HG03025 (cell line): Measurements from ENCODE around the gene RND3.

ENCODE experiments used
- ATAC-seq: cut with Tn5 transposase; IDR thresholded peaks from one replicate; pipeline ENCODE4 v1.9.1; 2021; ENCODE audit warnings: mild to moderate bottlenecking, moderate library complexity; ENCODE audit not compliant: unreplicated experiment, low FRiP score

RND3 gene

DNA sequence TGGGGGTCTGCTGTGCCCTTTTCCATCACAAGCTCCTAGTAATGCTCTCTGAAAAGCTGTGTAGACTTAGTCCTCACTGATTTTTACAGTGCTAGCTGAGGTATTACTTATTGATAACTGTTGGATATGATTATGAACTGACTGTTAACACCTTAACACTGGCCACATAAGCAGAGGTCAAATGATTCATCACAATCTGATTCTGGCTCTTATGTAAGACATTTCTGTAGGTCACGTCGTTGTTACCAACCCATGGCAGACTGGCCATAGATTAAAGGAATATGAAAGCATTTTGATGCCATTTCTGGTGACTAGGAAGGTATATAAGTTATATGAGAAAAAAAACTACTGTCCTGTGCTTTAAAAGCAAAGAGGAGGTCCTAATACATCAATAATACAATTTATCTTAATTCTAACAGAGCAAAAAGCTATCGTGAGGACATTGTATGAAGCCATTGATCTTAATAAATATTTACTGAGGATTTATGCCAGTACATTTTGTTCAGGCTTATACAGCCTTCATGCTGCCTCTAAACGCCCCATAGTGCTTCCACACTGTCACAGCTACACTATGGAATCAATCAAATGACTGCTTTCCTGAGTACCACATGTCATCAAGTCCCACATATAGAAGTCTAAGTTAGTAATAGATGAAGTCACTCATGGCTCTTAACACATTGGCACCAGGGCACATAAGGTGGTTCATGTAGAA is 6.9 kb upstream of the RND3 start:
- ATAC-seq: no peak

DNA sequence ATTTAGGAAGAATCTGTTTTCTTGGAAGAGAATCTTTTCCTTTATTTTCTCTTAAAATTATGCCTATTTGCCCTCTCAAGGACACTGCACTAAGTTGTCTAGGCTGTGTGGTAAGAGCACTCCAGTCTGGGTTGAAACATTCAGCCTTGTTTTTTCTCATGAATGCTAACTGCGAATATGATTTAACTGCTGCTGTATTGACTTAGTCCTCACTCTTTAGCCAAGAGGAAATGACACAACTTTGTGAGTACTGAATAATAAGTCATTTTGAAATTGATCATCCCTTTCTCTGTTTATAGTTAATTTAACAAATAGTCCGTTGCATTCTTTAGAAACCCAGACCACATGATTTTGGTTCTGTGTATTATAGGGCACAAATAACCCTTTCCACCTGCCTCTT is 4.5 kb upstream of the RND3 start:
- no peak for ATAC-seq

DNA sequence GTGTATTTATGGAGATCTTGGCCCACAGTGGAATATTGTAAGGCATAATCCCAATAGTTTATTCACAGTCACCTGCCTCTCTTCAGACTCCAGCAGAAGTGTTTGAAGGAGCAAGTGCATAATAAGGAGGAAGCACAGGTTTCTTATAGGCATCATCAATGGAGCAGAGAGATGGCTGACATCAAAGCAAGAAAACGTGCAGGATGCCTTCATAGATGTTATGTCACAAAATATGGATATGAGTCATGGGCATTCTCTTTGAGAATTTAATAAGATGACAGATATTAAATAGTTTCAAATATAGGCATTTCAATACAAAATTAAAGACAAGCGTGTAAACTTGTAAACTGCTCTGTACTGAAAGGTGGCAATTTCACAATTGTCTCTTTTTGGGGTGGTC is 4.0 kb upstream of the RND3 start:
- ATAC-seq: no peak

DNA sequence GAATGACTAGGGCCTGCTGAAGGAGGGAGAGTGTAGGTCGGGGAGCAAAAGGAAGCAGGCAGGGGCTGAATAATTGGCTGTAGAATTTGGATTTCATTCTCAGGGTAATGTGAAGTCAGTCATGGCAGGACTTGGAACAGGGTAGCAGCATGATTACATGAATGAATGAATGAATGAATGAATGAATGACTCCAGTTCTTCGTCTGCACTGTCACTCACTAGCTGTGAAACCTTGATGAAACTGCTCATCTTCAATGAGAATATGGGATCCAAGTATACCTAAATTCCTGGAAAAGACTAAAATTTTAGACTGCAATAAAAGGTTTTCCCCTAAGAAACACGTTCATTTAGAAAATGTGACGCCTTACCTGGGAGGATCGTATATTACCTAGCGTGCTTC is 3.0 kb upstream of the RND3 start:
- no peak for ATAC-seq

DNA sequence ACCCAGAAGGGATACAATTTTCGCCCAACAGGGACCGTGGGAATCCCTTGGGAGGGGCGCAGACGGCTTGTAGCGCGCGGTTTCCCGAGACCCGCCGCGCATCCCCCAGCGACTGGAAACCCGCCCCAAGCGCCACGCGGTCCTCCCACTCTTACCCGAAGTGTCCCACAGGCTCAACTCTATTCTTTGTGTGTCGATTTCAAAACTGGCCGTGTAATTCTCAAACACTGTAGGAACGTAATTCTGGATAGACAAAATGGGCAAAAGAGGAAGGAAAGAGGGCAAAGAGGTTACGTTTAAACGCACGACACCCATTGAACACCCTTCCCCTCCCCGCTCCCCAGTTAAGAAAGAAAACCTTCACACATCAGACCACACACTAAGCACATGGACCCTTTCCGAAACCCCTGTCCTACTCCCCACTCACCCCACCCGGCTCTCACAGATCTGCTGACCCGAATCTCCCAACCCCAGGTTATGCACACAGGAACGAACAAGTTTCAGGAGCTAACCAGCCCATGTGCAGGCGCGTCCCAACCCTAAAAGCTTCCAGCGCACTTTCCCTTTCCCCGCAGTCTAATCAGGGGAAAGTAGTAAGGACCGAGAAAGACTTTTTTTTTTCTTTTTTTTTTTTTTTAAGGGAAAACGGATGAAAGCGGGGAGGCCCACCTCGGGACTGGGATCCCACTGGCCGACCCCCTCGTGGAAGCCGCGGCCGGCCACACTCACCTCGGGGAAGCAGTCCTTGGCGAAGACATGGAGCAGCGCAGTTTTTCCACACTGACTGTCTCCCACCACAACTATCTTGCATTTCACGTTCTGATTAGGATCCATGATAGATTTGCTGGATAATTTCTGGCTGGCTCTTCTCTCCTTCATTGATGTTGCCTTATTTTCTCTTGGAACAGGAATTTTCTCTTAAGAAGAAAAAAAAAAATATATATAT is 655 bp downstream of the RND3 start:
- ATAC-seq: no peak

DNA sequence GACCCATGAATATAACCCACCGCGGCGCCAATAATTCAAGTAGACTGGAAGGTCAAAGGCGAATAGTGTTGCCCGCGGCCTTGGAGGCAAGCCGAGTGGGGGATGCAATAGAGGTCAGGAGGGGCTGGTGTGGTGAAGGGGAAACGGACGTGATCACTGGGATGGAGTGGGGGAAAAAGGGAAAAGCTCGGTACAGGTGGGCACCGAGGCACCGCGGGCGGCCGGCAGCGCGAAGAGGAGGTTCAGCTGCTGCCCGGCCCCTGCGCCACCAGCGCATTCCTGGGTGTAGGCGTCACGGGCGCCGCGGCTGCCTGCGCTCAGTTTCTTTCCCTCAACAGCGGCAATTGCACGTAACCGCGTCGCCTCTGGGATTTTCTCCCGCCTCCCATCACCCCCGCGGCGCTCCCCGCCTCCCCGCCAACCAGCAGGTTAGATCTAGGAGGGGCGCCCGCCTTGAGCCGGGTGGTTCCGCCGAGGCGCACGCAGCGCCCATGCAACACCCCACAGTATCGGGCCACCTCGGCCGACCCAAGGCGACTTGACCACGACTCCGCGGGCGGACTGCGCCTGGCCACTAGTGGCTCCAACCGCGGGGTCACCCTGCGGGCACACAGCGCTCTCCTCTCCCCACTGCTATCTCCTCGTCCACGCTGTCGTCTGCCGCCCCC is 1.5 kb downstream of the RND3 start:
- ATAC-seq: no peak

DNA sequence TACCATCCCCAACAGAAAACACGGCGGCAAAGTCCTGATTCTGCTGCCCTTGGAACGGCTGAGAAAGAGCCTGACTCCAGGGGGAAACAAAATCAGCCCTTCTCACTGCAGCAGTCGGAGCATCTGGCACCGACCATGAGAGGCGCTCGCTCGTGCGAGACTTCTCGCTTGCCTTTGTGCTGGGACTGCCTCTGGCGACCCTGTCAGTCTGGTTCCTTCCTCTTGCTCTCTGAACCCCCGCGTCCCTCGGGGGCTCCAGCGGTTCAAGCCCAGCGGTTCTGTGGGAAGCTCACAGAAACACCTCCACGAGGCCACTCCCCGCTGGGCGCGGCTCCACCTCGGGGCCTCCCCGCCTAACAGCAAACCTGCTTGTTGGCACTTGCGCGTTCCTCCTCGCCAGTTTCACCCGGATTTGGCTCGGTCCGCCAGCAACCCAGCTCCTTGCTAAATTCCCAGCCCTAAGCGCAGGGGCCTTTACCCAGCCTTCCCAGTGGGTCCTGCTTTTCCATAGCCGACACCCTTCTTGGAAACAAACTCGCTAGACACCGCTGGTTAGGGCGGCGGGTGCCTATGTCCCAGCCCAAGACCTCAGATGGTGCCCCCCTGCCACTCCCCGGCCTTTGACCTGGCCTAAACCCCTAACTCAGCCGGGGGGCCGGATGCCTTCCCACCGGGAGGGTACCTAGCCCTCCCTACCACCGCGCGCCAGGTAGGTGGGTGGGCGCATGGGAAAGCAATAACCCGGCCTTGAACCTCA is 2.2 kb downstream of the RND3 start:
- ATAC-seq: no peak

DNA sequence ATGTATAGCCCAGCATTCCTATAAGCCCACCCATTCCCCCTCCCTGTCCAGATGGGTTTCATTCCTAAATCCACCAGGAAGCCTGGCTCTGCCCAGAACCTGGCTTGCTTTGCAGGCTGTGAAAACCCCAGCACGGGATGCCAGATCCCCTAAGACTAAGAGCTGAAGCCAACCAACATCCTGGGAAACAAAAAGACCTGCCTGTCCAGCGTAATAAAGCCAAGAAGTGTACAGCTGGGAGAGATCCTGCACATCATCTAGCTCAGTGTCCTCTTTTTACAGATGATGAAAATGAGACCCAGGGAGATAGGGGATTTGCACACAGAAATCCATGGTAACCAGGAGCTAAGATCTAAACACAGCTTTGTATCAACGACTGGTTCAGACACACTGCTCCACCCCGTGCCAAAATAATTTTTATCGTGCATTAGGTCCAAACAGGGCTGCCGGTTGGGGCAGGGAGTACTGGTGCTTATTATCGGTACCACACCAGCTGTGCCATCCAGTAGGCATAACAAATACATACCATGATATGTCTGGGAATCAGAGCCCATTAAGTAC is 2.9 kb downstream of the RND3 start:
- no peak for ATAC-seq

DNA sequence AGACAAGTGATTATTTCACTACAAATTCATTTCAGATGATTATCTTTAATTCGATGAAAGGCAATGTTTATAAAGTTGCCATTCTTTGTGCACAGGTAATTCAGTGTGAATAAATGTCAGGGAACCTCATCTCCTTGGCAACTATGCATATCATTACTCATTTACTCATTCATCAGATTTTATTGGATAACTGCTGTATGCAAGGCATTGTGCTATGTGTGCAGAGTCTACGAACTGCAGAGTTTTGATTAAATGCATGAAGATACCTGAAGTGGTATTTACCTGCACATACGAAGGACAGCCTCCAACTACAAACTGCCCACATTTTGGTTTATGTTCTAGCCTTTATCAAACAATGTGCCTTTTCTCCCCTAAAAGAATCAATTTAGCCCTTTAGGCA is 3.5 kb downstream of the RND3 start:
- ATAC-seq: no peak

DNA sequence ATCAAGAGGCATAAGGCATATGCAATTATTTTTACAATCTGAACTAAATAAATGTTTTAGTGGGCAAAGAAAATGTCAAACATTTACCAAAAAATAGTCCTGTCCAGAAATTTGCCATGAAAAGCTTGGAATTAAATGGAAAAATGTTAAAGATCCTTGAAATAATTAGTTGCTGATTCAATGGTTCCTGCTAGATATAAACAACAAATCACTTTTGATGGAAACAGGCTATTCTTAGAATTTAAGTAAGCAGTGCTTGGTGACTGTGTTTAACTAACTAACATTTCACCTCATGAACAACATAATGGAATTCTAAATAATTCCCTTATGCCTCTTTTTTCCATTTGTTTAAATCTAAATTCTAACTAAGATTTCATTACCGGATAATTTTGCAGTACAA is 3.9 kb downstream of the RND3 start:
- no peak for ATAC-seq

DNA sequence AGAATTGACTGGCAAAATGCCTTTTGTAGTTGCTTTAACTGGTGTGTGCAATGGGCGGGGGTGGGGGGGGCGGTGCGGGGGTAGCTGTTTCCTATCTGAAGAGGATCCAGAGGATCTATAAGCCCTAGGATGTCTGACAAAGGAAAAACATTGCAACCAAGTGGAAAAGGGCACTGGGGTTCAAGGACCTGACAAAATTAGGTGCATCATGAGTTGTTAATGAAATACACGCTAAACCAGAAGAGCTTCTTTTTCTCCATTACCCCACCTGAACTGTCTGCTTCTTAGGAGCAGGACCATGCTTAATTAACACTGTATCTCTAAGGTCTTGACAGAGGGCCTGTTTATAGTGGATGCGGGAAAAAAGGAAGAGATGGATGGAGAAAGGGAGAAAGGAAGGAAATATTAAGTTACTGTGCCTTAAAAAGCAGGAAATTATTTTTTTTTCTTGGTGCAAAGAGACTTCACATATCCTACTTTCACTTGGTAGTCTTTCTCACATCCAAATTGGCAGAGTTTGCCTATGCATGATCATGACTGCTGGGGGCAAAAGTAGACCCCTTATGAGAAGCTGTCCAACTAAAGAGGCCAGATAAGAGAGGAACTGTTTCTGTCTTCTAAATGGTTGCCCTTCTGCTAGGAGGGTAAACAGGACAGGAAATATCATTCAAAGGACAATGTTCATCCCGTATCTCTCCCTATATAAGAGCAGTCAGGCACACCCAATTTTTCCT is 4.6 kb downstream of the RND3 start:
- no peak for ATAC-seq

DNA sequence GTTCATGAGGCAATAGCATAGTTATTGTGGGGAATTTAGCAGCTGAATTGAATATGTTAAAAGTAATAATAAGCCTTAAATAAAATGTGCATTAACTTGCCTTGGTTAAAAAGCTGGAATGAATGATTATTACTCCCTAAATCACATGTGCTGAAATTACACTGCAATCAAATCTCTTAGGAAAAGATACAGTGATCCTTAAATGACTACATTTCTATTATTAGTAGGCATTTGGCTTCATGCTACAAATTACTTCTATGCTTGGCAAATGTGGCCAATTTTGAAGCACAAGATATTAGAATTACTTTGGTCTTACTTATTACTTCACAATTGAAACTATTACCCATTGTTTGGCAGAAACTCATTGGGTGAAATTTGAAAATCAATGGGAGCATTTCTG is 5.4 kb downstream of the RND3 start:
- ATAC-seq: no peak

DNA sequence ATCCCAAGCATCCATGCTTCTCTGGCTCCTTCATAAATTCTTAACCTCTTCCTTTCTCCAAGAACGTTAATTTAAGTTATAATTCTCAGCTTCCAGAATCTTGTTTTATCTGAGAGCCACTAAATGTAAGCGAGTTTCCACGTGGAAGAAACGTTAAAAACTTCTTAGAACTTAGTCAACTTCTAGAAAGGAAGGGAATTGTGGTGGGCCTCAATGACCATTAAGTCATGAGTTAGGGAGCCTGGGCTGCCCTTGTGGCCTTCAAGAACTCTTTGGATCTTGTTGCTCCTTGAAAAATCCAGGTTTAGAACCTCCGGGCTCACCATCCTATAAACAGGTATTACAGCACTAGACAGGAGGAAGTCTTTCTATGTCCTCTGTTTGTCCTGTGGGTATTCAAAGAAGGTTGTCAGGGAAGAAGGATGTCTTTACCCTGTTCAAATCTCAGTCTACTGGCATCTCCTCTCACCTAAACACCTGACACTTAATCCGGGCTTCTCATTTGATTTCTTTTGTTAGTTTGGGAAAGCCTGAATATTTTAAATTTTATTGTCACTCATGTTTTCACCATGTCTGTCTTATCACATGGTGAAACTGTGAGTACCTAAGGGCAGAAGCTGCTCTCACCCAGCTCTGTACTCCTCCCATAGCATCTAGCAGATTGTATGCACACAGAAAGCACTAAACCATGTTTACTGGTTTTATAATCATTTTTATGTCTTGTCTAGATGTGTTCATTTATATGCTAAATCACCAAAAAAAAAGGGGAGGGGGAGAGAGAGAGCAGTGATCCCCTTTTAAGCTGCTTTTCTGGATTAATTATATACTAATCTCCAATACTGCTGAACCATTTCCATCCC is 6.3 kb downstream of the RND3 start:
- ATAC-seq: no peak

DNA sequence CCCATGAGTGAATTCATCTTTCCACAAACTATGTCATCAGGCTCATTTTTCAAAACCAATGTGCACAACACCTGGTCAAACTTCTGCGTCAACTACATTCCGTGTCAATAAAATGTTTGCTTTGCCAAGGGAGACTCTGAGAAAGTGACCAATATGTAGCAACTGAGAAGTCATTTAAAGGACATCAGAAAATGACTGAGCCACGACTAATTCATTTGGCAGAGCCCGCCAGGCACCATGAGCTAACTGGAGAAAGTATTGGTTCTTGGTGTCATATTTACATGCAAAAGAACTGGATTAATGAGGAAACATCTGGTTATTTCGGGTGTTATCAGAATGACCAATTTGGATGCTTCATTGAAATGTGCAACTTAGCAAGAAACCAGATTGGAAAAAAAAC is 7.2 kb downstream of the RND3 start:
- ATAC-seq: no peak

DNA sequence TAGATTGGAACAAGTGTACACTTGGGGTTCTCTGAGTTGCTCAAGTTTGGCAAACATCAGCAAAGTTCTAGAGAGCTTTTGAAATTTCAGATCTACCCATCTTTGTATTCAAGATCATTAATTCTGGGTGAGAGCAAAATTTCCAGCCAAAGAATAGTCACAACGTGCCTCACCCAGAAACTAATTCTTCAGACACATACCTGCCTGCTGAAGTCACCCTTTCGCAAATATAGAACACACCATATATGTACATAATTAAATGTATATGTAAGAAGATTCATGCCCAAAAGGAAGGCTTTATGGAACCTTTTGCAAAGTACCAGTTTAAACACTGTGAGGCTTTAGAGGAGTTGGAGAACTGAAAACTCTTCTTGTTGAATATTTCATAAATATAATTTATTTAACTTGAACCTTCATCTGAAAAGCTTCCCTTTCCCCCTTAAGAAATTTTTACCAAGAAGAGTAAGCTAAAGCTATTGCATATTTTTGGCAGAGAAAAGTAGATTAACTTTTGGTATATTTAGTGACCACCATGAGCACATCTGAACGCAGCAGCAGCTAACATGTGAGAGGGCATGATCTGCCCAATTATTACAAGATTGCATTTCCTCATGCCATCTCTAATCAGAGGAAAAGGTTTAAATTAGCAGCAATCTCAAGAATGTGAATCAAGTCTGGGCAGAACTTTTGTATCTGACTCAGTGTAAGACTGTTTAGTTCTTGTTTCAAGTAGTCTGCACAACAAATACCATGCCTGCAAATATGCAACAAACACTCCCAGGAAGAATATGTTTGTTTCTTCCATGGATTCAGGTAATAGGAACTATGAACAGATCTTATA is 8.2 kb downstream of the RND3 start:
- ATAC-seq: no peak

DNA sequence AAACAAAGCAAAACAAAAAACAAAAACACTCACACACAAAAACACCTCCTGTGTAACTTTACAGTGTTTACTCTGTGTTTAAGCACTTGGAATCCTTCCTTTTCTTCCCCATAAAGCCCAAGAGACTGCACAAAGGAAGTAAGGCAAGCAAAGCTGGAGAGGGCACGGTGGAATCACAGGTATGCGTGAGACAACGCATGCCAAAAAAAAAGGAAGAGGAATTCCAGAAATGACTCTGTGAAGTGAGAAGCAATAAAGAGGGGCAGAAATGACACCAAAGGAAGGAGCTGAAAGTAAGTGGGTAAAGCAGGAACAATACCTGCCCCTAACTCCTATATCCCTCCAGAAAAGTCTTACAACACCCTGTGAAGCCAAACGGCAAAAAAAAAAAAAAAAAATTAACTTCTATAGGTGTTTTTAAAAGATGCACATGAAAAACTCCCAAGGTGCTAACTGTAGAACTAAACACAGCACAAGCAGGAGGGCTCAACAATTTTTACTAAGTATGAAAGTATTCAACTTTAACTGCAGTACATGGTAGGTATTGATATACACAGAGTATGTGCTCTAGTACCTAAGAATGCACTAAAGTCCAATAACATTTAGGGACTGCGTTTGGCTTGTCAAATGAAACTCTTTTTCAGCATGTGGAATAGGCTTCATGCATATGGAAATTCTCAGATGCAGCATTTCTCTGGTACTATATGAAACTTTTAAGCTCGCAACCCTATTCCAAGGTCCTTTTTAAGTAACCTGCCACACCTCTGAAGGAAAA is 9.1 kb downstream of the RND3 start:
- ATAC-seq: no peak

DNA sequence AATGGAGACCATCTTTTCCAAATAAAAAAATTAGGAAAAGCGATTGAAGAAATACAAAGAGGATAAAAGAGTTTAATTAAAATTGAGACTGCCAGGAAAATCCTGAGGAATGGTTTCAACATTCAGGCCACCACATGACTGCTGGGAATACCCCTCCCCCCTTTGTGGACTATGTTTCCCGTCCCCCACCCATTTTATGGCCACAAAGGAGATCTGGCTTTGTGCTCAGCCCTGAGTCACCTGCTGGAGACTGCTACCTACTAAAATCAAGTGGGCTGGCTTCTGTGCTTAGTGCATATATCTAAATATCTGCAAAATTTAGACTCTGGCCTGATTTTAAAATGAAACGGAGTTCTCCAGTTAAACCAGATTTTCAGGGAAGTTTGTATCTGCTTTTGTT is 10.1 kb downstream of the RND3 start:
- no peak for ATAC-seq
